ENCODE measurements around the gene AMMECR1. TPM values are rescaled to one million over a fixed set of nuclear protein-coding genes. Genes with fewer than 3 reads are reported as not detected.

Gene AMMECR1
- total RNA-seq, 1 experiment from 2014 or later, result 15.0 TPM

GRCh38 chrX:110318664-110318968 lies 731 bp upstream of the AMMECR1 start:
- ChIA-PET POLR2A (no interaction called here), CTCF (no interaction called here)
- intact Hi-C loops (cut with micrococcal nuclease; ENCODE audit: unreplicated experiment) (loop anchor here (5.0 kb wide), 1 partner anchor 156 kb away; no protein-coding TSS in a partner anchor), in situ Hi-C loops (cut with HindIII; ENCODE audit: low pct_unique_long_range_greater_than_20kb, low sequenced_read_pairs) (no loop called here)
- Histone ChIP-seq H3K36me3 (ENCODE audit: control insufficient read depth, insufficient read depth, low read length) (no peaks in the 10 kb centered on the region), H3K9me3 (ENCODE audit: control insufficient read depth, insufficient read depth, low read depth, low read length) (no peaks in the 10 kb centered on the region), H3K27ac (ENCODE audit: low read length) (peak overlapping the region; percentile 85), H3K27me3 (ENCODE audit: control insufficient read depth, insufficient read depth, low read length) (peaks cover 13% of the 10 kb centered on the region; the same call in 1 of the 2 replicates), H3K4me3 (ENCODE audit: low read depth in 2 of 2, low read length in 2 of 2) (peak overlapping the region; percentile 84 to 89), H3K4me1 (ENCODE audit: control insufficient read depth, insufficient read depth, low read length) (peaks cover 10% of the 10 kb centered on the region)
- ATAC-seq (no peak; the same call in 1 of the 2 replicates), DNase-seq (ENCODE audit: low read depth, low spot score) (no peak)
- BruUV-seq (replicated peaks), result no TSS peak
- TF ChIP-seq SIN3A (IDR thresholded peaks at IDR 0.05; ENCODE audit: borderline replicate concordance, insufficient read depth, low read depth, low read length), result no peak
- TF ChIP-seq, protein P1, sequence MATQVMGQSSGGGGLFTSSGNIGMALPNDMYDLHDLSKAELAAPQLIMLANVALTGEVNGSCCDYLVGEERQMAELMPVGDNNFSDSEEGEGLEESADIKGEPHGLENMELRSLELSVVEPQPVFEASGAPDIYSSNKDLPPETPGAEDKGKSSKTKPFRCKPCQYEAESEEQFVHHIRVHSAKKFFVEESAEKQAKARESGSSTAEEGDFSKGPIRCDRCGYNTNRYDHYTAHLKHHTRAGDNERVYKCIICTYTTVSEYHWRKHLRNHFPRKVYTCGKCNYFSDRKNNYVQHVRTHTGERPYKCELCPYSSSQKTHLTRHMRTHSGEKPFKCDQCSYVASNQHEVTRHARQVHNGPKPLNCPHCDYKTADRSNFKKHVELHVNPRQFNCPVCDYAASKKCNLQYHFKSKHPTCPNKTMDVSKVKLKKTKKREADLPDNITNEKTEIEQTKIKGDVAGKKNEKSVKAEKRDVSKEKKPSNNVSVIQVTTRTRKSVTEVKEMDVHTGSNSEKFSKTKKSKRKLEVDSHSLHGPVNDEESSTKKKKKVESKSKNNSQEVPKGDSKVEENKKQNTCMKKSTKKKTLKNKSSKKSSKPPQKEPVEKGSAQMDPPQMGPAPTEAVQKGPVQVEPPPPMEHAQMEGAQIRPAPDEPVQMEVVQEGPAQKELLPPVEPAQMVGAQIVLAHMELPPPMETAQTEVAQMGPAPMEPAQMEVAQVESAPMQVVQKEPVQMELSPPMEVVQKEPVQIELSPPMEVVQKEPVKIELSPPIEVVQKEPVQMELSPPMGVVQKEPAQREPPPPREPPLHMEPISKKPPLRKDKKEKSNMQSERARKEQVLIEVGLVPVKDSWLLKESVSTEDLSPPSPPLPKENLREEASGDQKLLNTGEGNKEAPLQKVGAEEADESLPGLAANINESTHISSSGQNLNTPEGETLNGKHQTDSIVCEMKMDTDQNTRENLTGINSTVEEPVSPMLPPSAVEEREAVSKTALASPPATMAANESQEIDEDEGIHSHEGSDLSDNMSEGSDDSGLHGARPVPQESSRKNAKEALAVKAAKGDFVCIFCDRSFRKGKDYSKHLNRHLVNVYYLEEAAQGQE (IDR thresholded peaks at IDR 0.05; ENCODE audit: insufficient read depth in 1 of 2, low read depth in 2 of 2, low read length in 1 of 2), result no peak
- no peak for TF ChIP-seq POLR2AphosphoS5 (IDR thresholded peaks at IDR 0.05; ENCODE audit: low read depth, low read length)
- no peak for TF ChIP-seq TCF7L2 (IDR thresholded peaks at IDR 0.05; ENCODE audit: low read depth, low read length)
- TF ChIP-seq CTCF (IDR thresholded peaks at IDR 0.05), result no peak

DNA sequence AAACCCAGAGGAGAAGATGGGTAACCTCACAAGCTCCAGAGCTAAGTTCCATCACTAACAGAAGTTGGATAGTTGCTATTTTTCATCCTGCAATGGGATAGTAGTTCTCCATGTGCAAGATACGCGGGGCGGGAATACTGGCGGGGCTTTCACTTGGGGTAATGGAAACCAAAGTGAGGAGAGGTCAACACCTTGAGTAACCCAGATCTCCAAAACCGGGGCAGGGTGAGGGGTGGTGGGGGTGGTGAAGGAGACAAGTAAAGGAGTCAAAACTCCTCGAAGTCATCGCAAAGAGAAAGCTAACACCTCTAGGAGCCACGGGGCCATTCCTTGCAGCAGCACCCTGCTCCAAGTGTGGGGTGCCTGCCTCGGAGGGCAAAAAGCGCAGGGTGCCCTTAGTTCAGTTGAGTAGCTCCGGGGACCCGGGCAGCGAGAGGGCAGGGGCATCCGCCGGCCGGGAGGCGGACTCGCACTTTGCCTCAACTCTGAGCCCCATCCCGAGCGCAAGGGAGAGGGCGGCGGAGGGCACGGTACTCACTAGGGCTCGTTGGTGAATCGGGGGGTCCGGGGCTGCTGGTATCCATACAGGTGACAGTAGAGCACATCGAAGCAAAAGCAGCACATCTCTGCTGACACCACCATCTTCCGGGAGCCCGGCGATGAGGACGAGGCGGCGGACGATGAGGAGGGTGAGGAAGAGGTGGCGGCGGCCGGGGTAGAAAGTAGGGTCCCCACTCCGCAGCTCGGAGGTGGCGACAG lies 645 bp downstream of the AMMECR1 start:
- intact Hi-C loops (cut with micrococcal nuclease; ENCODE audit: unreplicated experiment) (loop anchor here (5.0 kb wide), 1 partner anchor 155 kb away; no protein-coding TSS in a partner anchor), in situ Hi-C loops (cut with HindIII; ENCODE audit: low pct_unique_long_range_greater_than_20kb, low sequenced_read_pairs) (no loop called here)
- Histone ChIP-seq H3K9me3 (ENCODE audit: control insufficient read depth, insufficient read depth, low read depth, low read length) (no peaks in the 10 kb centered on the region), H3K4me1 (ENCODE audit: control insufficient read depth, insufficient read depth, low read length) (peaks cover 10% of the 10 kb centered on the region), H3K27me3 (ENCODE audit: control insufficient read depth, insufficient read depth, low read length) (peaks cover 11% of the 10 kb centered on the region; the same call in 1 of the 2 replicates), H3K27ac (ENCODE audit: low read length) (peak overlapping the region; percentile 82), H3K36me3 (ENCODE audit: control insufficient read depth, insufficient read depth, low read length) (no peaks in the 10 kb centered on the region), H3K4me3 (ENCODE audit: low read depth in 2 of 2, low read length in 2 of 2) (peak overlapping the region; percentile 64 to 89)
- ATAC-seq, result peak; percentile 64
- no peak for DNase-seq (ENCODE audit: low read depth, low spot score)
- no peak for TF ChIP-seq CTCF (IDR thresholded peaks at IDR 0.05)
- no peak for TF ChIP-seq SIN3A (IDR thresholded peaks at IDR 0.05; ENCODE audit: borderline replicate concordance, insufficient read depth, low read depth, low read length)
- TF ChIP-seq POLR2AphosphoS5 (IDR thresholded peaks at IDR 0.05; ENCODE audit: low read depth, low read length), result no peak
- no TSS peak for BruUV-seq (replicated peaks)
- CTCF ChIA-PET, result interaction anchor here (0.5 kb wide), 1 partner anchor 10 kb away, joined by 10 read pairs; no protein-coding TSS in a partner anchor
- POLR2A ChIA-PET, result no interaction called here

Data from Panc1 (cell line).